Coronary artery (tissue), 2 donors: ENCODE measurements around the gene NIM1K.

Experiments
- DNase-seq: peaks from one replicate; pipeline ENCODE4 v3.0.0-alpha.2; 2017; ENCODE audit warnings: low spot score
- H3K27ac ChIP-seq, 2 donors: fragments of 200-600 bp; sonication (generic); one replicate each; pipeline ENCODE4 v1.5.1; 2016 to 2019
- H3K4me3 ChIP-seq: fragments of 200-600 bp; sonication (generic); 2 replicates; pipeline ENCODE4 v1.5.1; 2016; ENCODE audit warnings: mild to moderate bottlenecking, moderate library complexity
- TF ChIP-seq, protein P1 (sequence below): fragments of 200-600 bp; sonication (generic); IDR thresholded peaks from one replicate; pipeline ENCODE4 v1.5.1; 2019; ENCODE audit warnings: antibody characterized with exemption

Gene NIM1K

DNA sequence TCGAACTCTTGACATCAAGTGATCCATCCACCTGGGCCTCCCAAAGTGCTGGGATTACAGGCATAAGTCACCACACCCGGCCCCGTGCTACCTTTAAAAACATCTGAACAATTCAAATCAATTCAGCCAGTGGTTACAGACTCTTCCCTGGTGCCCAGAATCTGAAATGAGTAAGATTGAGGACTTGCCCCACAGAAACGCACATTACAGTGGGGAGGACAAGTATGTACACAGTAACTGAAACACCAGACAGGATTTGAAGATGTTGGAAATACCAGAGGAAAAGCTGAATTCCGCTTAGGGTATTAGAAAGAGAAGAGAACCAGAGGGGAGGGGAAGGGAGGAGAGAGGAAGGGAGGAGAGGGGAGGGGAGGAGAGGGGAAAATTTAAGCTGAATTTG, 17.8 kb downstream of the NIM1K start:
- Histone ChIP-seq H3K27ac (no peak overlapping the region), H3K4me3 (no peak overlapping the region)
- TF ChIP-seq, protein P1, sequence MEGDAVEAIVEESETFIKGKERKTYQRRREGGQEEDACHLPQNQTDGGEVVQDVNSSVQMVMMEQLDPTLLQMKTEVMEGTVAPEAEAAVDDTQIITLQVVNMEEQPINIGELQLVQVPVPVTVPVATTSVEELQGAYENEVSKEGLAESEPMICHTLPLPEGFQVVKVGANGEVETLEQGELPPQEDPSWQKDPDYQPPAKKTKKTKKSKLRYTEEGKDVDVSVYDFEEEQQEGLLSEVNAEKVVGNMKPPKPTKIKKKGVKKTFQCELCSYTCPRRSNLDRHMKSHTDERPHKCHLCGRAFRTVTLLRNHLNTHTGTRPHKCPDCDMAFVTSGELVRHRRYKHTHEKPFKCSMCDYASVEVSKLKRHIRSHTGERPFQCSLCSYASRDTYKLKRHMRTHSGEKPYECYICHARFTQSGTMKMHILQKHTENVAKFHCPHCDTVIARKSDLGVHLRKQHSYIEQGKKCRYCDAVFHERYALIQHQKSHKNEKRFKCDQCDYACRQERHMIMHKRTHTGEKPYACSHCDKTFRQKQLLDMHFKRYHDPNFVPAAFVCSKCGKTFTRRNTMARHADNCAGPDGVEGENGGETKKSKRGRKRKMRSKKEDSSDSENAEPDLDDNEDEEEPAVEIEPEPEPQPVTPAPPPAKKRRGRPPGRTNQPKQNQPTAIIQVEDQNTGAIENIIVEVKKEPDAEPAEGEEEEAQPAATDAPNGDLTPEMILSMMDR: no peak
- no peak for DNase-seq

DNA sequence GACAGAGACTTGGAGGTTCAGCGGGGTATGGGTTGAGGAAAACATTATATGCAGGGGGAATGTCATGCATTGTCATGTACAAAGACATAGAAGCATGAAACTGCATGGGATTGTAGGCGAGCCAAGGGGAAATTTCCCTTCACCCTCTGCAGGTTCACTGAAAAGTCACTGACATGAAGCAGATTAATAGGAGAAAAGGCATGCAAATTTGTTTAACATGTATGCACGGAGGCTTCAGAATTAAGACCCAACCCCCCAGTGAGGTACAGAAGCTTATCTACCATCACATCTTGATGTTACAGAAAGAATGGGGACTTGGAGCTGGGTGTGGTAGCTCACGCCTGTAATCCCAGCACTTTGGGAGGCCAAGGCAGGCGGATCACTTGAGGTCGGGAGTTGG, 18.5 kb downstream of the NIM1K start:
- Histone ChIP-seq H3K4me3 (no peak overlapping the region), H3K27ac (no peak overlapping the region)
- TF ChIP-seq, protein P1: no peak
- no peak for DNase-seq

DNA sequence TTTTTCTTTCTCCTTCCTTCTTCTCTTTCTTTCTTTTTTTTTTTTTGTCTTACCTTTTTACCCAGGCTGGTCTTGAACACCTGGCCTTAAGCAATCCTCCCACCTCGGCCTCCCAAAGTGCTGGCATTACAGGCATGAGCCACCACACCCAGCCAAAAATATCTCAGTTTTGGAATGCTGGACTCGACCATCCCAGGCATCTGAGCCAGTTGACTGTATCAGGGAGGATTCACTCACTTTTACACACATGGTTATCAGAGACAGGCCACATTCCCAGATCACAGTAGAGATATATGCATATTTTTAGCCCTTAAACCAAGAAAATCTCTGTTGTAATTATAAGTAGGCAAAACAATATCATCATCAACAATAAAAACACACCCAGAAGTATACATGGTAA, 21.9 kb downstream of the NIM1K start:
- TF ChIP-seq, protein P1: no peak
- DNase-seq: no peak
- H3K27ac ChIP-seq: no peak overlapping the region

DNA sequence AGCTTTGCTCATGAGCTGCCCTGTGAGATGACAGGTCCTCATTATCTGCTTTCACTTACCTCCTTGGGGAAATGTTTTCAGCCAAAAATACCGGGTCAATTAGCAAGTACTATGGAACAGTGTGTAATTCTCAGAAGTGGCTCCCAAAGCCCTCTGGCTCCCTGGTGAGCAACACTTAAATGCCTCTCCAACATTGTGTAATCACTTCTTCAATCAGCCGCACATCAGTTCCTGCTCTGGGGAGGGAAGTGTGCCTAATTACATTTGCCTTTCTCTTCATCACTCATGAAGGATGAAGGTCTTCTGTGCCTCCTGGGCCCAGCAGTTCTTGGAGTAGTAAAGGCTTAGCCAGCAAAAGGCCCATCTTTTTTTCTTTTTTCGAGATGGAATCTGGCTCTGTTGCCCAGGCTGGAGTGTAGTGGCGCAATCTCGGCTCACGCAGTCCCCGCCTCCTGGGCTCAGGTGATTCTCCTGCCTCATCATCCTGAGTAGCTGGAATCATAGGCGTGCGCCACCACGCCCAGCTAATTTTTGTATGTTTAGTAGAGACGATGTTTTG, 23.1 kb downstream of the NIM1K start:
- TF ChIP-seq, protein P1: no peak
- Histone ChIP-seq H3K4me3 (no peak overlapping the region), H3K27ac (no peak overlapping the region)
- DNase-seq: no peak

More for the DNA sequence above, 21.9 kb downstream of the NIM1K start:
- no peak overlapping the region for H3K4me3 ChIP-seq

DNA sequence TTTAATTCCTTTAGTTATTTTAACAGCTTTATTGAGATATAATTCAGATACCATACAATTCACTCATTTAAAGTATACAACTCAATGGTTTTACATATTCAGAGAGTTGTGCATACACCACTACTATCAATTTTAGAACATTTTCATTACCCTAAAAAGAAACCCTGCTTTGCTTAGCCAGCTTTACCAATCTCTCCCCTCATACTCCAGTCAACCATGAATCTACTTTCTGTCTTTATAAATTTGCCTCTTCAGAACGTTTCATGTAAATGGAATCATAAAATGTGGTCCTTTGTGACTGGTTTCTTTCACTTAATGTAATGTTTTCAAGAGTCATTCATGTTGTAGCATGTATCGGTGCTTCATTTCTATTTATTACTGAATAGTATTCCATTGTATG, 24.9 kb downstream of the NIM1K start:
- Histone ChIP-seq H3K4me3 (no peak overlapping the region), H3K27ac (no peak overlapping the region)
- TF ChIP-seq, protein P1: no peak
- no peak for DNase-seq

DNA sequence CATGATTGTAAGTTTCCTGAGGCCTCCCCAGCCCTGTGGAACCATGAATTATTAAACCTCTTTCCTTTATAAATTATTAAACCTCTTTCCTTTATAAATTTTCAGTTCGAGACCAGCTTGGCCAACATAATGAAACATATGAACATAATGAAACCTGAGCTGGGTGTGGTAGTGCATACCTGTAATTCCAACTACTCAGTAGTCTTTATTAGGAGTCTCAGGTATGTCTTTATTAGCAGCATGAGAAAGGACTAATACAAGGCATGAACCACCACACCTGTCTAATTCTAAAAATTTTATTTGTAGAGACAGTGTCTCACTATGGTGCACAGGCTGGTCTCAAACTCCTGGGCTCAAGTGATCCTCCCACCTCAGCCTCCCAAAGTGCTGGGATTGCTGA, 27.1 kb downstream of the NIM1K start:
- H3K27ac ChIP-seq: no peak overlapping the region
- H3K4me3 ChIP-seq: no peak overlapping the region
- TF ChIP-seq, protein P1: no peak
- DNase-seq: no peak

DNA sequence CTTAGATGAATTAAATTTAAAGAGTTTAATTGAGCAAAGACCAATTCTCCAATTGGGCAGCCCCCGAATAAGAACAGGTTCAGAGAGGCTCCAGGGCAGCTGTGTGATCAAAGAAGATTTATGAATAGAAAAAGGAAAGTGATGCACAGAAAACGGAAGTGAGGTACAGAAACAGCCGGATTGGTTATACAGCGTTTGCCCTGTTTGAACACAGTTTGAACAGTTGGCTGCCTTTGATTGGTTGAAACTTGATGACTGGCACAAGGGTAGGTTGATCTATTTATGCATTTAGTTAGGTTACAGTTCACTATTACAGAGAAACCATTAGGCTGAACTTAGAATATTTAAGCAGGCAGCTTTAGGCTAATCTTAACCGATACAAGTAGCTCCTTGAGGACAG, 29.5 kb downstream of the NIM1K start:
- DNase-seq: no peak
- H3K4me3 ChIP-seq: no peak overlapping the region
- TF ChIP-seq, protein P1: no peak
- no peak overlapping the region for H3K27ac ChIP-seq
